HepG2 (cell line): Measurements from ENCODE around the gene ANKRD53. TPM values are rescaled to one million over a fixed set of nuclear protein-coding genes. Genes with fewer than 3 reads are reported as not detected.

Experiments
- DNMT1 ChIP-seq: sonication (generic); formaldehyde crosslinking; IDR thresholded peaks from 2 replicates; pipeline ENCODE4 v1.5.1; 2020; ENCODE audit warnings: mild to moderate bottlenecking, missing genetic modification reagents
- NFIB ChIP-seq: sonication (generic); formaldehyde crosslinking; IDR thresholded peaks from 2 replicates; pipeline ENCODE4 v1.9.0; 2021; ENCODE audit warnings: missing genetic modification reagents, mild to moderate bottlenecking, borderline replicate concordance
- SNAPC2 ChIP-seq: sonication (generic); formaldehyde crosslinking; IDR thresholded peaks from 2 replicates; pipeline ENCODE4 v1.8.1; 2022; ENCODE audit warnings: mild to moderate bottlenecking, missing genetic modification reagents
- SYNCRIP ChIP-seq: fragments of 200-400 bp; formaldehyde crosslinking; IDR thresholded peaks from 2 replicates; pipeline ENCODE4 v1.6.1; 2018; ENCODE audit warnings: mild to moderate bottlenecking, low read depth, low read length; ENCODE audit not compliant: insufficient read depth
- U2AF1 ChIP-seq: fragments of 200-400 bp; formaldehyde crosslinking; optimal IDR thresholded peaks from 2 replicates; pipeline ENCODE3; 2017; ENCODE audit warnings: mild to moderate bottlenecking, low read depth, low read length
- ZNF20 ChIP-seq: sonication (generic); formaldehyde crosslinking; IDR thresholded peaks from 2 replicates; pipeline ENCODE4 v1.4.0; 2020; ENCODE audit warnings: mild to moderate bottlenecking, moderate library complexity, missing genetic modification reagents
- ZNF274 ChIP-seq: sonication (generic); formaldehyde crosslinking; IDR thresholded peaks from 2 replicates; pipeline ENCODE4 v1.5.1; 2020; ENCODE audit warnings: mild to moderate bottlenecking, missing genetic modification reagents
- ZNF317 ChIP-seq: sonication (generic); formaldehyde crosslinking; IDR thresholded peaks from 2 replicates; pipeline ENCODE4 v1.5.0; 2020; ENCODE audit warnings: mild to moderate bottlenecking, missing genetic modification reagents
- ZNF33A ChIP-seq: sonication (generic); formaldehyde crosslinking; IDR thresholded peaks from 2 replicates; pipeline ENCODE4 v1.5.1; 2020; ENCODE audit warnings: missing genetic modification reagents, mild to moderate bottlenecking, moderate library complexity, borderline replicate concordance
- ZNF775 ChIP-seq: sonication (generic); formaldehyde crosslinking; IDR thresholded peaks from 2 replicates; pipeline ENCODE4 v1.4.0; 2020; ENCODE audit warnings: missing genetic modification reagents, mild to moderate bottlenecking, moderate library complexity, borderline replicate concordance
- ZNF790 ChIP-seq: sonication (generic); formaldehyde crosslinking; IDR thresholded peaks from 2 replicates; pipeline ENCODE4 v1.8.0; 2022; ENCODE audit warnings: missing genetic modification reagents, mild to moderate bottlenecking, borderline replicate concordance
- polyA plus RNA-seq, 8 experiments: library from polyadenylated mRNA; depleted of rRNA in 3 of 8; stranded (reverse) in 7 of 8; unstranded in 1 of 8; fragments of >200 nt; fragmentation: Illumina TruSeq in 4 of 8; extraction: Trizol in 4 of 8; gene quantifications; 2 replicates each; pipeline versions ENCODE4 v1.2.1 to v1.2.3, GENCODE V29; 2011 to 2016; ENCODE audit warnings: low read depth in 4 of 8, missing spikeins in 1 of 8, mixed read lengths in 1 of 8; ENCODE audit not compliant: insufficient read depth in 1 of 8
- total RNA-seq, 5 experiments: library from RNA; depleted of rRNA; stranded (reverse); fragments of >200 nt; fragmentation: Illumina TruSeq; extraction: Trizol; gene quantifications; 2 replicates each; pipeline ENCODE4 v1.2.3, GENCODE V29; 2016; ENCODE audit warnings: low read depth in 1 of 5
- TF ChIP-seq, protein P1 (sequence below): sonication (generic); formaldehyde crosslinking; IDR thresholded peaks from 2 replicates; pipeline ENCODE4 v1.4.0; 2020; ENCODE audit warnings: missing genetic modification reagents
- TF ChIP-seq, protein P2 (sequence below): sonication (generic); formaldehyde crosslinking; IDR thresholded peaks from 2 replicates; pipeline ENCODE4 v1.9.0; 2021; ENCODE audit warnings: missing genetic modification reagents, mild to moderate bottlenecking, borderline replicate concordance
- TF ChIP-seq, protein P3 (sequence below): IDR thresholded peaks from 2 replicates; pipeline ENCODE4 v1.6.1; 2016; ENCODE audit warnings: mild to moderate bottlenecking
- TF ChIP-seq, protein P4 (sequence below): sonication (generic); formaldehyde crosslinking; IDR thresholded peaks from 2 replicates; pipeline ENCODE4 v1.8.0; 2022; ENCODE audit warnings: missing genetic modification reagents, mild to moderate bottlenecking, inconsistent platforms, borderline replicate concordance
- TF ChIP-seq, protein P5 (sequence below): sonication (generic); formaldehyde crosslinking; IDR thresholded peaks from 2 replicates; pipeline ENCODE4 v1.4.0; 2020; ENCODE audit warnings: missing genetic modification reagents, mild to moderate bottlenecking, borderline replicate concordance
- TF ChIP-seq, protein P6 (sequence below): sonication (generic); formaldehyde crosslinking; IDR thresholded peaks from 2 replicates; pipeline ENCODE4 v1.5.1; 2020; ENCODE audit warnings: missing genetic modification reagents, mild to moderate bottlenecking, borderline replicate concordance
- TF ChIP-seq, protein P7 (sequence below): sonication (generic); formaldehyde crosslinking; IDR thresholded peaks from 2 replicates; pipeline ENCODE4 v1.4.0; 2020; ENCODE audit warnings: missing genetic modification reagents

Gene ANKRD53
- total and polyA plus RNA-seq, 2 of the 13 experiments (the other 11 are each of a cell fraction or from before 2014, with no cell fraction given), result 0.15 TPM; not detected in 1

- TF ChIP-seq, protein P1, sequence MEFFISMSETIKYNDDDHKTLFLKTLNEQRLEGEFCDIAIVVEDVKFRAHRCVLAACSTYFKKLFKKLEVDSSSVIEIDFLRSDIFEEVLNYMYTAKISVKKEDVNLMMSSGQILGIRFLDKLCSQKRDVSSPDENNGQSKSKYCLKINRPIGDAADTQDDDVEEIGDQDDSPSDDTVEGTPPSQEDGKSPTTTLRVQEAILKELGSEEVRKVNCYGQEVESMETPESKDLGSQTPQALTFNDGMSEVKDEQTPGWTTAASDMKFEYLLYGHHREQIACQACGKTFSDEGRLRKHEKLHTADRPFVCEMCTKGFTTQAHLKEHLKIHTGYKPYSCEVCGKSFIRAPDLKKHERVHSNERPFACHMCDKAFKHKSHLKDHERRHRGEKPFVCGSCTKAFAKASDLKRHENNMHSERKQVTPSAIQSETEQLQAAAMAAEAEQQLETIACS (CRISPR knock-in tag), result no peak
- TF ChIP-seq ZNF775 (CRISPR knock-in tag) (no peak), NFIB (CRISPR knock-in tag) (no peak), DNMT1 (CRISPR knock-in tag) (no peak), ZNF33A (CRISPR knock-in tag) (no peak), ZNF317 (no peak), SNAPC2 (no peak), ZNF20 (no peak), ZNF274 (peak; percentile 48; the same call in 1 of the 2 replicates), ZNF790 (no peak), U2AF1 (no peak), SYNCRIP (no peak)
- TF ChIP-seq, protein P2, sequence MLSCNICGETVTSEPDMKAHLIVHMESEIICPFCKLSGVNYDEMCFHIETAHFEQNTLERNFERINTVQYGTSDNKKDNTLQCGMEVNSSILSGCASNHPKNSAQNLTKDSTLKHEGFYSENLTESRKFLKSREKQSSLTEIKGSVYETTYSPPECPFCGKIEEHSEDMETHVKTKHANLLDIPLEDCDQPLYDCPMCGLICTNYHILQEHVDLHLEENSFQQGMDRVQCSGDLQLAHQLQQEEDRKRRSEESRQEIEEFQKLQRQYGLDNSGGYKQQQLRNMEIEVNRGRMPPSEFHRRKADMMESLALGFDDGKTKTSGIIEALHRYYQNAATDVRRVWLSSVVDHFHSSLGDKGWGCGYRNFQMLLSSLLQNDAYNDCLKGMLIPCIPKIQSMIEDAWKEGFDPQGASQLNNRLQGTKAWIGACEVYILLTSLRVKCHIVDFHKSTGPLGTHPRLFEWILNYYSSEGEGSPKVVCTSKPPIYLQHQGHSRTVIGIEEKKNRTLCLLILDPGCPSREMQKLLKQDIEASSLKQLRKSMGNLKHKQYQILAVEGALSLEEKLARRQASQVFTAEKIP (CRISPR knock-in tag), result no peak
- TF ChIP-seq, protein P3, sequence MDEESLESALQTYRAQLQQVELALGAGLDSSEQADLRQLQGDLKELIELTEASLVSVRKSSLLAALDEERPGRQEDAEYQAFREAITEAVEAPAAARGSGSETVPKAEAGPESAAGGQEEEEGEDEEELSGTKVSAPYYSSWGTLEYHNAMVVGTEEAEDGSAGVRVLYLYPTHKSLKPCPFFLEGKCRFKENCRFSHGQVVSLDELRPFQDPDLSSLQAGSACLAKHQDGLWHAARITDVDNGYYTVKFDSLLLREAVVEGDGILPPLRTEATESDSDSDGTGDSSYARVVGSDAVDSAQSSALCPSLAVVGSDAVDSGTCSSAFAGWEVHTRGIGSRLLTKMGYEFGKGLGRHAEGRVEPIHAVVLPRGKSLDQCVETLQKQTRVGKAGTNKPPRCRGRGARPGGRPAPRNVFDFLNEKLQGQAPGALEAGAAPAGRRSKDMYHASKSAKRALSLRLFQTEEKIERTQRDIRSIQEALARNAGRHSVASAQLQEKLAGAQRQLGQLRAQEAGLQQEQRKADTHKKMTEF, result no peak
- TF ChIP-seq, protein P4, sequence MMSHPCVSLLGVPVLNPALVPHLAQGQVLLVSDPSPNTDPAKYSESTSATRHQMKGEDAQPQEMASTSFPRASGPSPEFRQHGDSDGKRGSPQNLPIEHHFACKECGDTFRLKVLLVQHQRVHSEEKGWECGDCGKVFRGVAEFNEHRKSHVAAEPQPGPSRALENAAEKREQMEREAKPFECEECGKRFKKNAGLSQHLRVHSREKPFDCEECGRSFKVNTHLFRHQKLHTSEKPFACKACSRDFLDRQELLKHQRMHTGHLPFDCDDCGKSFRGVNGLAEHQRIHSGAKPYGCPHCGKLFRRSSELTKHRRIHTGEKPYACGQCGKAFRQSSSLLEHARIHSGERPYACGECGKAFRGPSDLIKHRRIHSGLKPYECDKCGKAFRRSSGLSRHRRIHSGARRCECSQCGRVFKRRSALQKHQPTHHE (CRISPR knock-in tag), result no peak
- TF ChIP-seq, protein P5, sequence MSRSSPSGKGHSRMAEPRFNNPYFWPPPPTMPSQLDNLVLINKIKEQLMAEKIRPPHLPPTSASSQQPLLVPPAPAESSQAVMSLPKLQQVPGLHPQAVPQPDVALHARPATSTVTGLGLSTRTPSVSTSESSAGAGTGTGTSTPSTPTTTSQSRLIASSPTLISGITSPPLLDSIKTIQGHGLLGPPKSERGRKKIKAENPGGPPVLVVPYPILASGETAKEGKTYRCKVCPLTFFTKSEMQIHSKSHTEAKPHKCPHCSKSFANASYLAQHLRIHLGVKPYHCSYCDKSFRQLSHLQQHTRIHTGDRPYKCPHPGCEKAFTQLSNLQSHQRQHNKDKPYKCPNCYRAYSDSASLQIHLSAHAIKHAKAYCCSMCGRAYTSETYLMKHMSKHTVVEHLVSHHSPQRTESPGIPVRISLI, result no peak
- TF ChIP-seq, protein P6, sequence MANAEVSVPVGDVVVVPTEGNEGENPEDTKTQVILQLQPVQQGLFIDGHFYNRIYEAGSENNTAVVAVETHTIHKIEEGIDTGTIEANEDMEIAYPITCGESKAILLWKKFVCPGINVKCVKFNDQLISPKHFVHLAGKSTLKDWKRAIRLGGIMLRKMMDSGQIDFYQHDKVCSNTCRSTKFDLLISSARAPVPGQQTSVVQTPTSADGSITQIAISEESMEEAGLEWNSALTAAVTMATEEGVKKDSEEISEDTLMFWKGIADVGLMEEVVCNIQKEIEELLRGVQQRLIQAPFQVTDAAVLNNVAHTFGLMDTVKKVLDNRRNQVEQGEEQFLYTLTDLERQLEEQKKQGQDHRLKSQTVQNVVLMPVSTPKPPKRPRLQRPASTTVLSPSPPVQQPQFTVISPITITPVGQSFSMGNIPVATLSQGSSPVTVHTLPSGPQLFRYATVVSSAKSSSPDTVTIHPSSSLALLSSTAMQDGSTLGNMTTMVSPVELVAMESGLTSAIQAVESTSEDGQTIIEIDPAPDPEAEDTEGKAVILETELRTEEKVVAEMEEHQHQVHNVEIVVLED, result 0 out of 2 replicates have a peak, but pooled peaks have one; percentile 21
- TF ChIP-seq, protein P7, sequence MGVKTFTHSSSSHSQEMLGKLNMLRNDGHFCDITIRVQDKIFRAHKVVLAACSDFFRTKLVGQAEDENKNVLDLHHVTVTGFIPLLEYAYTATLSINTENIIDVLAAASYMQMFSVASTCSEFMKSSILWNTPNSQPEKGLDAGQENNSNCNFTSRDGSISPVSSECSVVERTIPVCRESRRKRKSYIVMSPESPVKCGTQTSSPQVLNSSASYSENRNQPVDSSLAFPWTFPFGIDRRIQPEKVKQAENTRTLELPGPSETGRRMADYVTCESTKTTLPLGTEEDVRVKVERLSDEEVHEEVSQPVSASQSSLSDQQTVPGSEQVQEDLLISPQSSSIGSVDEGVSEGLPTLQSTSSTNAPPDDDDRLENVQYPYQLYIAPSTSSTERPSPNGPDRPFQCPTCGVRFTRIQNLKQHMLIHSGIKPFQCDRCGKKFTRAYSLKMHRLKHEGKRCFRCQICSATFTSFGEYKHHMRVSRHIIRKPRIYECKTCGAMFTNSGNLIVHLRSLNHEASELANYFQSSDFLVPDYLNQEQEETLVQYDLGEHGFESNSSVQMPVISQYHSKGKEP (CRISPR knock-in tag), result no peak
Measured at GRCh38 chr2:70937866-70938585, 40.4 kb upstream of the ANKRD53 start (continued).
